Liver (tissue), 9 donors: ENCODE data around the gene OLFML2B. TPM values are rescaled to one million over a fixed set of nuclear protein-coding genes. Genes with fewer than 3 reads are reported as not detected.

ENCODE experiments used
- DNase-seq: peaks from one replicate; pipeline ENCODE4 v3.0.0-alpha.2; 2017; ENCODE audit warnings: low spot score
- H3K27ac ChIP-seq, 2 donors: one replicate each; pipeline ENCODE4 v1.7.0; 2013; ENCODE audit warnings: inconsistent platforms in 2 of 2, low read length in 2 of 2, control low read depth in 1 of 2, low read depth in 1 of 2, mild to moderate bottlenecking in 1 of 2
- H3K27me3 ChIP-seq, 4 donors: one replicate each; pipeline versions ENCODE4 v1.6.1 to v1.7.0; 2013; ENCODE audit warnings: low read length in 3 of 4, inconsistent platforms in 1 of 4, mild to moderate bottlenecking in 1 of 4, moderate library complexity in 1 of 4; ENCODE audit not compliant: control insufficient read depth in 4 of 4, insufficient read depth in 4 of 4
- H3K36me3 ChIP-seq, 4 donors: one replicate each; pipeline versions ENCODE4 v1.6.1 to v1.7.0; 2013; ENCODE audit warnings: low read length in 3 of 4, mild to moderate bottlenecking in 3 of 4, low read depth in 1 of 4, moderate library complexity in 1 of 4; ENCODE audit not compliant: control insufficient read depth in 4 of 4, insufficient read depth in 3 of 4
- H3K4me1 ChIP-seq, 4 donors: one replicate each; pipeline versions ENCODE4 v1.6.1 to v1.7.0; 2013; ENCODE audit warnings: low read length in 3 of 4, mild to moderate bottlenecking in 3 of 4, moderate library complexity in 1 of 4; ENCODE audit not compliant: control insufficient read depth in 4 of 4, insufficient read depth in 4 of 4
- H3K4me3 ChIP-seq, 3 donors: one replicate each; pipeline versions ENCODE4 v1.6.1 to v1.7.0; 2013; ENCODE audit warnings: low read length in 3 of 3, control low read depth in 1 of 3, low read depth in 1 of 3, mild to moderate bottlenecking in 1 of 3
- H3K9ac ChIP-seq, 2 donors: one replicate each; pipeline ENCODE4 v1.7.0; 2013; ENCODE audit warnings: low read length in 2 of 2, mild to moderate bottlenecking in 2 of 2, moderate library complexity in 2 of 2, control low read depth in 1 of 2, low read depth in 1 of 2
- H3K9me3 ChIP-seq, 4 donors: one replicate each; pipeline versions ENCODE4 v1.6.1 to v1.7.0; 2013; ENCODE audit warnings: low read length in 3 of 4; ENCODE audit not compliant: control insufficient read depth in 4 of 4
- CTCF ChIP-seq: fragments of 150-350 bp; IDR thresholded peaks from 2 replicates; pipeline ENCODE4 v1.5.1; 2017; ENCODE audit warnings: improper control_type of control experiment, low read depth, low read length; ENCODE audit not compliant: missing input control
- EGR1 ChIP-seq, 2 donors: IDR thresholded peaks; 2 replicates each; pipeline ENCODE4 v1.6.1; 2016 to 2018; ENCODE audit warnings: antibody characterized with exemption in 2 of 2, low read depth in 2 of 2
- FOXA1 ChIP-seq: IDR thresholded peaks from 2 replicates; pipeline ENCODE4 v1.6.1; 2016; ENCODE audit warnings: antibody characterized with exemption
- GABPA ChIP-seq, 2 donors: IDR thresholded peaks in 1 of 2; conservative IDR thresholded peaks in 1 of 2; 2 replicates each; pipeline ENCODE4 v1.6.1; 2016; ENCODE audit warnings: antibody characterized with exemption in 2 of 2, mild to moderate bottlenecking in 1 of 2, moderate library complexity in 1 of 2
- HNF4A ChIP-seq, 2 donors: conservative IDR thresholded peaks; 2 replicates each; pipeline ENCODE4 v1.6.1; 2016; ENCODE audit warnings: antibody characterized with exemption in 2 of 2, mild to moderate bottlenecking in 2 of 2
- HNF4G ChIP-seq: IDR thresholded peaks from 2 replicates; pipeline ENCODE4 v1.6.1; 2016; ENCODE audit warnings: antibody characterized with exemption
- NR2F2 ChIP-seq: IDR thresholded peaks from 2 replicates; pipeline ENCODE4 v1.6.1; 2016; ENCODE audit warnings: antibody characterized with exemption
- RAD21 ChIP-seq, 2 donors: IDR thresholded peaks; 2 replicates each; pipeline ENCODE4 v1.6.1; 2016; ENCODE audit warnings: antibody characterized with exemption in 2 of 2, mild to moderate bottlenecking in 2 of 2
- RXRA ChIP-seq, 2 donors: IDR thresholded peaks; 2 replicates each; pipeline ENCODE4 v1.6.1; 2017 to 2018; ENCODE audit warnings: antibody characterized with exemption in 2 of 2, mild to moderate bottlenecking in 1 of 2
- SP1 ChIP-seq: IDR thresholded peaks from 2 replicates; pipeline ENCODE4 v1.6.1; 2018; ENCODE audit warnings: antibody characterized with exemption, mild to moderate bottlenecking
- ZBTB33 ChIP-seq: IDR thresholded peaks from 2 replicates; pipeline ENCODE4 v1.6.1; 2016; ENCODE audit warnings: antibody characterized with exemption
- WGBS: extraction: QIAGEN DNeasy Blood & Tissue Kit; methylation state at CpG from one replicate; pipeline ENCODE4 v1.1.7; 2013; 5-methylcytosine and 5-hydroxymethylcytosine counted together
- polyA plus RNA-seq, 2 donors: library from polyadenylated mRNA; stranded (reverse) in 1 of 2; unstranded in 1 of 2; fragments of 200-250 nt in 1 of 2; fragments of >200 nt in 1 of 2; fragmentation: Nextera tagmentation in 1 of 2; extraction: Ambion mirVana in 1 of 2; gene quantifications; one replicate each; pipeline versions ENCODE4 v1.2.1 to v1.2.3, GENCODE V29; 2013 to 2015
- total RNA-seq, 2 donors: library from RNA; depleted of rRNA; stranded (reverse); fragments of >200 nt; gene quantifications; one replicate each; pipeline ENCODE4 v1.2.3, GENCODE V29; 2014
- TF ChIP-seq, protein P1 (sequence below): IDR thresholded peaks from 2 replicates; pipeline ENCODE4 v1.6.1; 2016; ENCODE audit warnings: antibody characterized with exemption, mild to moderate bottlenecking
- TF ChIP-seq, protein P2 (sequence below): IDR thresholded peaks from 2 replicates; pipeline ENCODE4 v1.6.1; 2016; ENCODE audit warnings: antibody characterized with exemption
- TF ChIP-seq, protein P3 (sequence below): IDR thresholded peaks from 2 replicates; pipeline ENCODE4 v1.6.1; 2016; ENCODE audit warnings: antibody characterized with exemption
- donor health status: healthy.
- donor health status: healthy.
- donor health status: healthy.
- donor health status: healthy.
- donor health status: healthy.

Gene OLFML2B
- total and polyA plus RNA-seq, 4 donors, result 0.54 to 0.84 (median 0.74) TPM

DNA sequence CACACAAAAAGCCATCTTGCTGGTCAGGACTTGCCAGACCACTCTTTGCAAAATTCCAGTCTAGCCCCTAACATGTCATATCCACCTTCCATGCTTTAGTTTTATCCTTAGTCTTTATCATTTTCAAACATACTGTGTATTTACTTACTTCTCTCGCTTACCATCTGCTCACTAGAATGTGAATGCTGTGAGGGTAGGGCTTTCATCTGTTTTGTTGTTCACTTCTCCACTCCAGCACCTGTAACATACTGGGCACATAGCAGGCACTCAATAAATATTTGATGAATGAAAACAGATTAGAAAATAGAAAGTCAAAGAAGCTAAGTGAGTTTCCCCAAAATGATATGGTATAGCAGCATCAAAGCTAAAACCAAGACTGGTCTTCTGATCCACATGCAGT lies 79.9 kb downstream of the OLFML2B start:
- H3K4me3 ChIP-seq, result no peak overlapping the region
- 94% methylated on average over 1 of the region's 1 CpG for WGBS
- DNase-seq, result no peak
- TF ChIP-seq SP1, result no peak
- H3K9ac ChIP-seq, result no peak overlapping the region
- peaks cover 0 to 8% (median 7%) of the 10 kb centered on the region in 4 donors for H3K36me3 ChIP-seq
- H3K27me3 ChIP-seq, result no peaks in the 10 kb centered on the region
- no peak overlapping the region for H3K27ac ChIP-seq
- H3K4me1 ChIP-seq, result peaks cover 0 to 3% (median 0%) of the 10 kb centered on the region in 4 donors
- no peaks in the 10 kb centered on the region for H3K9me3 ChIP-seq

GRCh38 chr1:161941726-161942436 lies 81.8 kb downstream of the OLFML2B start:
- Histone ChIP-seq H3K9me3 (no peaks in the 10 kb centered on the region), H3K27ac (no peak overlapping the region), H3K4me1 (peaks cover 0 to 3% (median 0%) of the 10 kb centered on the region in 4 donors), H3K27me3 (no peaks in the 10 kb centered on the region), H3K4me3 (no peak overlapping the region), H3K9ac (no peak overlapping the region), H3K36me3 (peaks cover 0 to 8% (median 7%) of the 10 kb centered on the region in 4 donors)
- no peak for DNase-seq
- WGBS, result 88% methylated on average over 8 of the region's 8 CpGs
- no peak for TF ChIP-seq FOXA1
- no peak for TF ChIP-seq HNF4A (conservative IDR thresholded peaks at IDR 0.05)
- TF ChIP-seq RAD21 (IDR thresholded peaks at IDR 0.05), result no peak
- no peak for TF ChIP-seq HNF4G
- TF ChIP-seq EGR1 (IDR thresholded peaks at IDR 0.05; ENCODE audit: low read depth in 2 of 2), result no peak
- TF ChIP-seq, protein P1, sequence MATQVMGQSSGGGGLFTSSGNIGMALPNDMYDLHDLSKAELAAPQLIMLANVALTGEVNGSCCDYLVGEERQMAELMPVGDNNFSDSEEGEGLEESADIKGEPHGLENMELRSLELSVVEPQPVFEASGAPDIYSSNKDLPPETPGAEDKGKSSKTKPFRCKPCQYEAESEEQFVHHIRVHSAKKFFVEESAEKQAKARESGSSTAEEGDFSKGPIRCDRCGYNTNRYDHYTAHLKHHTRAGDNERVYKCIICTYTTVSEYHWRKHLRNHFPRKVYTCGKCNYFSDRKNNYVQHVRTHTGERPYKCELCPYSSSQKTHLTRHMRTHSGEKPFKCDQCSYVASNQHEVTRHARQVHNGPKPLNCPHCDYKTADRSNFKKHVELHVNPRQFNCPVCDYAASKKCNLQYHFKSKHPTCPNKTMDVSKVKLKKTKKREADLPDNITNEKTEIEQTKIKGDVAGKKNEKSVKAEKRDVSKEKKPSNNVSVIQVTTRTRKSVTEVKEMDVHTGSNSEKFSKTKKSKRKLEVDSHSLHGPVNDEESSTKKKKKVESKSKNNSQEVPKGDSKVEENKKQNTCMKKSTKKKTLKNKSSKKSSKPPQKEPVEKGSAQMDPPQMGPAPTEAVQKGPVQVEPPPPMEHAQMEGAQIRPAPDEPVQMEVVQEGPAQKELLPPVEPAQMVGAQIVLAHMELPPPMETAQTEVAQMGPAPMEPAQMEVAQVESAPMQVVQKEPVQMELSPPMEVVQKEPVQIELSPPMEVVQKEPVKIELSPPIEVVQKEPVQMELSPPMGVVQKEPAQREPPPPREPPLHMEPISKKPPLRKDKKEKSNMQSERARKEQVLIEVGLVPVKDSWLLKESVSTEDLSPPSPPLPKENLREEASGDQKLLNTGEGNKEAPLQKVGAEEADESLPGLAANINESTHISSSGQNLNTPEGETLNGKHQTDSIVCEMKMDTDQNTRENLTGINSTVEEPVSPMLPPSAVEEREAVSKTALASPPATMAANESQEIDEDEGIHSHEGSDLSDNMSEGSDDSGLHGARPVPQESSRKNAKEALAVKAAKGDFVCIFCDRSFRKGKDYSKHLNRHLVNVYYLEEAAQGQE, result no peak
- no peak for TF ChIP-seq ZBTB33
- TF ChIP-seq RXRA (IDR thresholded peaks at IDR 0.05), result no peak
- TF ChIP-seq NR2F2, result no peak
- TF ChIP-seq CTCF, result no peak
- TF ChIP-seq, protein P2, sequence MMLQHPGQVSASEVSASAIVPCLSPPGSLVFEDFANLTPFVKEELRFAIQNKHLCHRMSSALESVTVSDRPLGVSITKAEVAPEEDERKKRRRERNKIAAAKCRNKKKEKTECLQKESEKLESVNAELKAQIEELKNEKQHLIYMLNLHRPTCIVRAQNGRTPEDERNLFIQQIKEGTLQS, result no peak
- TF ChIP-seq, protein P3, sequence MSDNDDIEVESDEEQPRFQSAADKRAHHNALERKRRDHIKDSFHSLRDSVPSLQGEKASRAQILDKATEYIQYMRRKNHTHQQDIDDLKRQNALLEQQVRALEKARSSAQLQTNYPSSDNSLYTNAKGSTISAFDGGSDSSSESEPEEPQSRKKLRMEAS, result no peak
- TF ChIP-seq GABPA (IDR thresholded peaks at IDR 0.05 in 1 of 2, conservative IDR thresholded peaks at IDR 0.05 in 1 of 2), result no peak
